IMR-90 (cell line): ENCODE results near the gene HRH2. TPM values are rescaled to one million over a fixed set of nuclear protein-coding genes. Genes with fewer than 3 reads are reported as not detected.

Experiments used
- ATAC-seq: fragments of 200-7000 bp; cut with Tn5 transposase; 2 replicates; pipeline ENCODE4 v1.9.1; 2020; ENCODE audit warnings: low read depth, mild to moderate bottlenecking, moderate library complexity
- BruUV-seq: library from RNA; stranded (reverse); fragments of 400-500 nt; replicated peaks from 2 replicates; lab custom pipeline; 2021; lab: Mats Ljungman, UMichigan
- CTCF ChIA-PET: fragments of 300-600 bp; formaldehyde crosslinking; extraction: SDS; loops from one replicate; lab custom pipeline; 2021; ENCODE audit warnings: antibody characterized with exemption; lab: Yijun Ruan, JAX
- POLR2A ChIA-PET: fragments of 300-600 bp; sonication (Branson Sonifier 250); formaldehyde crosslinking; loops from one replicate; lab custom pipeline; 2022; ENCODE audit warnings: antibody characterized with exemption; ENCODE audit not compliant: unreplicated experiment; lab: Charles Lee
- DNase-seq: peaks from one replicate; pipeline ENCODE4 v3.0.0; 2013
- H2AFZ ChIP-seq: replicated peaks from 2 replicates; pipeline ENCODE3; 2013; ENCODE audit warnings: low read length, mild to moderate bottlenecking; ENCODE audit not compliant: poor library complexity
- H2AK5ac ChIP-seq: 2 replicates; pipeline ENCODE4 v1.6.1; 2013; ENCODE audit warnings: low read depth, low read length, inconsistent platforms
- H2AK9ac ChIP-seq: replicated peaks from 2 replicates; pipeline ENCODE3; 2013; ENCODE audit warnings: mild to moderate bottlenecking, low read depth, low read length, moderate library complexity; ENCODE audit not compliant: poor library complexity
- H2BK120ac ChIP-seq: 2 replicates; pipeline ENCODE4 v1.6.1; 2013; ENCODE audit warnings: low read depth, low read length, inconsistent platforms
- H2BK15ac ChIP-seq: 3 replicates; pipeline ENCODE4 v1.6.1; 2013; ENCODE audit warnings: low read depth, low read length, inconsistent platforms
- H2BK20ac ChIP-seq: 2 replicates; pipeline ENCODE4 v1.6.1; 2013; ENCODE audit warnings: low read depth, mild to moderate bottlenecking, inconsistent platforms, low read length, moderate library complexity
- H2BK5ac ChIP-seq: 2 replicates; pipeline ENCODE4 v1.6.1; 2013; ENCODE audit warnings: mild to moderate bottlenecking, low read depth, low read length, inconsistent platforms; ENCODE audit not compliant: poor library complexity, severe bottlenecking
- H3K14ac ChIP-seq: replicated peaks from 2 replicates; pipeline ENCODE4 v1.6.1; 2013; ENCODE audit warnings: low read depth, low read length, inconsistent platforms
- H3K18ac ChIP-seq: 2 replicates; pipeline ENCODE4 v1.6.1; 2013; ENCODE audit warnings: low read depth, low read length, control low read depth
- H3K23ac ChIP-seq: 2 replicates; pipeline ENCODE4 v1.6.1; 2013; ENCODE audit warnings: low read depth, low read length, inconsistent platforms
- H3K27ac ChIP-seq: 2 replicates; pipeline ENCODE4 v1.5.1; 2013; ENCODE audit warnings: mild to moderate bottlenecking, control low read depth, low read length; ENCODE audit not compliant: insufficient read depth
- H3K27me3 ChIP-seq: 2 replicates; pipeline ENCODE4 v1.6.1; 2013; ENCODE audit warnings: low read length; ENCODE audit not compliant: control insufficient read depth, insufficient read depth
- H3K36me3 ChIP-seq: 2 replicates; pipeline ENCODE4 v1.6.1; 2013; ENCODE audit warnings: low read length, mixed read lengths; ENCODE audit not compliant: control insufficient read depth, insufficient read depth
- H3K4ac ChIP-seq: 2 replicates; pipeline ENCODE4 v1.6.1; 2013; ENCODE audit warnings: low read depth, low read length, inconsistent platforms
- H3K4me1 ChIP-seq: 2 replicates; pipeline ENCODE4 v1.6.1; 2013; ENCODE audit warnings: low read length, mixed read lengths; ENCODE audit not compliant: control insufficient read depth, insufficient read depth
- H3K4me2 ChIP-seq: 2 replicates; pipeline ENCODE4 v1.6.1; 2013; ENCODE audit warnings: low read depth, mild to moderate bottlenecking, control low read depth, low read length, moderate library complexity
- H3K4me3 ChIP-seq: 2 replicates; pipeline ENCODE4 v1.5.1; 2013; ENCODE audit warnings: low read depth, mild to moderate bottlenecking, control low read depth, low read length, moderate library complexity; ENCODE audit not compliant: insufficient read depth
- H3K56ac ChIP-seq: 2 replicates; pipeline ENCODE4 v1.6.1; 2013; ENCODE audit warnings: low read length, inconsistent platforms; ENCODE audit not compliant: insufficient read depth; ENCODE audit errors: extremely low read depth
- H3K79me1 ChIP-seq, 2 experiments: 2 replicates each; pipeline ENCODE4 v1.6.1; 2013; ENCODE audit warnings: low read length in 2 of 2, inconsistent platforms in 1 of 2, low read depth in 1 of 2
- H3K9ac ChIP-seq: 2 replicates; pipeline ENCODE4 v1.6.1; 2013; ENCODE audit warnings: low read depth, low read length, control low read depth
- H3K9me1 ChIP-seq: 2 replicates; pipeline ENCODE4 v1.6.1; 2013; ENCODE audit warnings: low read length, inconsistent platforms; ENCODE audit not compliant: insufficient read depth
- H3K9me3 ChIP-seq: 2 replicates; pipeline ENCODE4 v1.6.1; 2013; ENCODE audit warnings: low read length; ENCODE audit not compliant: control insufficient read depth, insufficient read depth
- H4K20me1 ChIP-seq: 2 replicates; pipeline ENCODE4 v1.6.1; 2013; ENCODE audit warnings: low read length, inconsistent platforms; ENCODE audit not compliant: insufficient read depth
- H4K5ac ChIP-seq: 2 replicates; pipeline ENCODE4 v1.6.1; 2013; ENCODE audit warnings: mild to moderate bottlenecking, low read depth, low read length, control low read depth
- H4K8ac ChIP-seq, 2 experiments: 2 replicates each; pipeline ENCODE4 v1.6.1; 2013; ENCODE audit warnings: low read depth in 2 of 2, low read length in 2 of 2, control low read depth in 1 of 2, inconsistent platforms in 1 of 2
- H4K91ac ChIP-seq: 2 replicates; pipeline ENCODE4 v1.6.1; 2013; ENCODE audit warnings: low read depth, low read length, inconsistent platforms; ENCODE audit not compliant: insufficient read depth
- BHLHE40 ChIP-seq: fragments of 150-350 bp; IDR thresholded peaks from 2 replicates; pipeline ENCODE4 v1.6.1; 2016; ENCODE audit warnings: mild to moderate bottlenecking, low read depth, low read length
- CEBPB ChIP-seq: IDR thresholded peaks from 2 replicates; pipeline ENCODE4 v1.6.1; 2012; ENCODE audit warnings: low read depth, low read length, improper control_type of control experiment
- CHD1 ChIP-seq: IDR thresholded peaks from 2 replicates; pipeline ENCODE4 v1.6.1; 2012; ENCODE audit warnings: low read depth, low read length, improper control_type of control experiment
- FOS ChIP-seq: fragments of 150-350 bp; IDR thresholded peaks from 2 replicates; pipeline ENCODE4 v1.6.1; 2016; ENCODE audit warnings: low read depth, low read length
- MAFK ChIP-seq: IDR thresholded peaks from 2 replicates; pipeline ENCODE4 v1.6.1; 2012; ENCODE audit warnings: low read depth, low read length, improper control_type of control experiment
- MAZ ChIP-seq: IDR thresholded peaks from 2 replicates; pipeline ENCODE4 v1.6.1; 2012; ENCODE audit warnings: low read depth, mild to moderate bottlenecking, low read length, improper control_type of control experiment, moderate library complexity, borderline replicate concordance
- MXI1 ChIP-seq: IDR thresholded peaks from 2 replicates; pipeline ENCODE4 v1.6.1; 2012; ENCODE audit warnings: low read depth, mild to moderate bottlenecking, low read length, moderate library complexity, borderline replicate concordance
- NFE2L2 ChIP-seq: fragments of 150-350 bp; IDR thresholded peaks from 2 replicates; pipeline ENCODE4 v1.6.1; 2016; ENCODE audit warnings: low read depth, mild to moderate bottlenecking, low read length
- POLR2A ChIP-seq: IDR thresholded peaks from 2 replicates; pipeline ENCODE4 v1.6.1; 2012; ENCODE audit warnings: mild to moderate bottlenecking, low read depth, low read length
- RAD21 ChIP-seq: IDR thresholded peaks from 2 replicates; pipeline ENCODE4 v1.6.1; 2012; ENCODE audit warnings: low read length, improper control_type of control experiment
- RCOR1 ChIP-seq: IDR thresholded peaks from 2 replicates; pipeline ENCODE4 v1.6.1; 2012; ENCODE audit warnings: mild to moderate bottlenecking, low read length, improper control_type of control experiment; ENCODE audit not compliant: insufficient replicate concordance
- RFX5 ChIP-seq: IDR thresholded peaks from 2 replicates; pipeline ENCODE4 v1.8.0; 2012; ENCODE audit warnings: low read depth, mild to moderate bottlenecking, low read length, moderate library complexity
- SMC3 ChIP-seq: fragments of 150-350 bp; IDR thresholded peaks from 2 replicates; pipeline ENCODE4 v1.6.1; 2016; ENCODE audit warnings: low read depth, mild to moderate bottlenecking, antibody characterized with exemption, low read length, moderate library complexity
- WGBS, 2 experiments: methylation state at CpG; one replicate each; pipeline versions ENCODE4 v1.1.5 to v1.1.7; 2013; ENCODE audit warnings: missing lambda C conversion rate in 2 of 2; ENCODE audit not compliant: insufficient read length in 1 of 2; ENCODE audit errors: extremely low coverage in 2 of 2; 5-methylcytosine and 5-hydroxymethylcytosine counted together
- dilution Hi-C: fragments of 300-500 bp; cut with HindIII; formaldehyde crosslinking; loops from one replicate; pipeline ENCODE4 v1.14.3; 2018; ENCODE audit warnings: low sequenced_read_pairs; ENCODE audit not compliant: unreplicated experiment
- in situ Hi-C: fragments of 300-500 bp; cut with MboI; formaldehyde crosslinking; loops from 3 replicates; pipeline ENCODE4 v1.14.3; 2019; ENCODE audit warnings: low sequenced_read_pairs, inconsistent platforms, mixed read lengths
- intact Hi-C: fragments of 100-400 bp; cut with micrococcal nuclease; formaldehyde crosslinking; loops from 2 replicates; pipeline ENCODE4 v1.10.0; 2022
- polyA plus RNA-seq, 3 experiments: library from polyadenylated mRNA; depleted of rRNA; stranded (reverse); fragments of >200 nt; gene quantifications; 2 replicates each; pipeline ENCODE4 v1.2.3, GENCODE V29; 2012; ENCODE audit warnings: low replicate concordance in 1 of 3
- total RNA-seq: library from RNA; depleted of rRNA; stranded (reverse); fragments of >200 nt; gene quantifications from 2 replicates; pipeline ENCODE4 v1.2.3, GENCODE V29; 2012
- TF ChIP-seq, protein P1 (sequence below): conservative IDR thresholded peaks from 2 replicates; pipeline ENCODE4 v1.5.1; 2012; ENCODE audit warnings: mild to moderate bottlenecking, low read depth, low read length, improper control_type of control experiment
- TF ChIP-seq, protein P2 (sequence below): fragments of 150-350 bp; IDR thresholded peaks from 2 replicates; pipeline ENCODE4 v1.6.1; 2016; ENCODE audit warnings: low read depth, mild to moderate bottlenecking, low read length, moderate library complexity, borderline replicate concordance

HRH2 gene
- total and polyA plus RNA-seq, 2 of the 4 experiments (the other 2 are of a cell fraction): not detected

DNA sequence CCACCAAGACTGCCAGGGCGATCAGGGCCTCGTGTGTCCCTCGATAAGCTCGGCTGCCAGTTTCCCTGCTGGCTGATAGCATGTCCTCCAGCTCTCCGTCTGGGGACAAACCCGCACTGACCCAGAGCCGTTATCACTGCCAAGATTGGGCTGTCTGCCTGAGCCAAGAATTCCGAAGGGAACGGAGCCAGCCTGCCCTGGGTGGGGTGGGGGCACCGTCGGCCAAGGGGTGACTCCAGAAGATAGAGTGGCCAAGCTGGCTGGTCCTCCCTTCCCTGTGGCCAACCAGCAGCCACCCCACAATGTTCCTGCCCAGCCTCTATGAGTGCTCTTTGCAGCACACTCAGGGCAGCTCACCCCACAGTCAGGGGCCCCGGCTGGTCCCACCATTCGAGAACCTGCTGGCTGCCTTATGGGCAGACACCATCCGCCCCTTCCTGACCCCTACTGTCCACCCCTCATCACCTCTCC, 29.4 kb downstream of the HRH2 start:
- Histone ChIP-seq H3K9me3 (peaks cover 12% of the 10 kb centered on the region), H2AK5ac (no peak overlapping the region), H2BK5ac (no peak overlapping the region), H3K36me3 (no peaks in the 10 kb centered on the region), H2AK9ac (no peak overlapping the region), H3K79me1 (no peaks in the 10 kb centered on the region), H3K23ac (no peak overlapping the region), H4K20me1 (no peaks in the 10 kb centered on the region), H3K18ac (no peak overlapping the region), H3K4ac (no peak overlapping the region), H3K14ac (no peak overlapping the region), H3K56ac (no peak overlapping the region), H3K27me3 (no peaks in the 10 kb centered on the region), H3K4me1 (no peaks in the 10 kb centered on the region), H2BK120ac (no peak overlapping the region), H3K9ac (no peak overlapping the region), H4K91ac (no peak overlapping the region), H4K8ac (no peak overlapping the region), H3K27ac (no peak overlapping the region), H2BK15ac (no peak overlapping the region), H2BK20ac (no peak overlapping the region), H3K4me2 (no peak overlapping the region), H4K5ac (no peak overlapping the region), H2AFZ (no peak overlapping the region), H3K4me3 (no peak overlapping the region), H3K9me1 (no peaks in the 10 kb centered on the region)
- no peak for TF ChIP-seq CEBPB
- no peak for TF ChIP-seq BHLHE40
- no peak for TF ChIP-seq MAFK
- TF ChIP-seq, protein P1, sequence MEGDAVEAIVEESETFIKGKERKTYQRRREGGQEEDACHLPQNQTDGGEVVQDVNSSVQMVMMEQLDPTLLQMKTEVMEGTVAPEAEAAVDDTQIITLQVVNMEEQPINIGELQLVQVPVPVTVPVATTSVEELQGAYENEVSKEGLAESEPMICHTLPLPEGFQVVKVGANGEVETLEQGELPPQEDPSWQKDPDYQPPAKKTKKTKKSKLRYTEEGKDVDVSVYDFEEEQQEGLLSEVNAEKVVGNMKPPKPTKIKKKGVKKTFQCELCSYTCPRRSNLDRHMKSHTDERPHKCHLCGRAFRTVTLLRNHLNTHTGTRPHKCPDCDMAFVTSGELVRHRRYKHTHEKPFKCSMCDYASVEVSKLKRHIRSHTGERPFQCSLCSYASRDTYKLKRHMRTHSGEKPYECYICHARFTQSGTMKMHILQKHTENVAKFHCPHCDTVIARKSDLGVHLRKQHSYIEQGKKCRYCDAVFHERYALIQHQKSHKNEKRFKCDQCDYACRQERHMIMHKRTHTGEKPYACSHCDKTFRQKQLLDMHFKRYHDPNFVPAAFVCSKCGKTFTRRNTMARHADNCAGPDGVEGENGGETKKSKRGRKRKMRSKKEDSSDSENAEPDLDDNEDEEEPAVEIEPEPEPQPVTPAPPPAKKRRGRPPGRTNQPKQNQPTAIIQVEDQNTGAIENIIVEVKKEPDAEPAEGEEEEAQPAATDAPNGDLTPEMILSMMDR: no peak
- TF ChIP-seq POLR2A: no peak
- TF ChIP-seq, protein P2, sequence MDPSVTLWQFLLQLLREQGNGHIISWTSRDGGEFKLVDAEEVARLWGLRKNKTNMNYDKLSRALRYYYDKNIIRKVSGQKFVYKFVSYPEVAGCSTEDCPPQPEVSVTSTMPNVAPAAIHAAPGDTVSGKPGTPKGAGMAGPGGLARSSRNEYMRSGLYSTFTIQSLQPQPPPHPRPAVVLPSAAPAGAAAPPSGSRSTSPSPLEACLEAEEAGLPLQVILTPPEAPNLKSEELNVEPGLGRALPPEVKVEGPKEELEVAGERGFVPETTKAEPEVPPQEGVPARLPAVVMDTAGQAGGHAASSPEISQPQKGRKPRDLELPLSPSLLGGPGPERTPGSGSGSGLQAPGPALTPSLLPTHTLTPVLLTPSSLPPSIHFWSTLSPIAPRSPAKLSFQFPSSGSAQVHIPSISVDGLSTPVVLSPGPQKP: no peak
- TF ChIP-seq MXI1: no peak
- TF ChIP-seq SMC3: no peak
- no peak for TF ChIP-seq RFX5
- no peak for TF ChIP-seq RAD21
- TF ChIP-seq CHD1: no peak
- no peak for TF ChIP-seq NFE2L2
- TF ChIP-seq FOS: no peak
- TF ChIP-seq MAZ: no peak
- TF ChIP-seq RCOR1: no peak
- POLR2A ChIA-PET: no interaction called here
- CTCF ChIA-PET: no interaction called here
- dilution Hi-C loops (no loop called here), intact Hi-C loops (no loop called here), in situ Hi-C loops (no loop called here)
- ATAC-seq (no peak), DNase-seq (no peak)
- no TSS peak for BruUV-seq
- 19% methylated on average over 6 of the region's 14 CpGs; no CpG with 5 or more reads in 1 of the 2 experiments for WGBS, 2 experiments
